BLaER1 treated with 17β-estradiol and CSF1 and Interleukin-3, amounts not matched to agents 10 nM and 100 nM (cell line): ENCODE data around the gene LAMA2.
A peak's percentile ranks its signal among the peaks of the same experiment; 100 is the strongest.

Experiments used
- H3K27ac ChIP-seq, 11 experiments: shearing (Covaris generic); formaldehyde crosslinking; 2 replicates each; pipeline ENCODE4 v1.8.1; 2022
- H3K27me3 ChIP-seq, 11 experiments: shearing (Covaris generic); formaldehyde crosslinking; 2 replicates each; pipeline ENCODE4 v1.8.1; 2022
- H3K36me3 ChIP-seq, 11 experiments: shearing (Covaris generic); formaldehyde crosslinking; 2 replicates each; pipeline ENCODE4 v1.8.1; 2022
- H3K4me1 ChIP-seq, 10 experiments: shearing (Covaris generic); formaldehyde crosslinking; 2 replicates each; pipeline ENCODE4 v1.8.1; 2022
- H3K4me2 ChIP-seq, 11 experiments: shearing (Covaris generic); formaldehyde crosslinking; 2 replicates each; pipeline ENCODE4 v1.8.1; 2022
- H3K4me3 ChIP-seq, 10 experiments: shearing (Covaris generic); formaldehyde crosslinking; 2 replicates each; pipeline ENCODE4 v1.8.1; 2022
- H3K9ac ChIP-seq, 11 experiments: shearing (Covaris generic); formaldehyde crosslinking; 2 replicates each; pipeline ENCODE4 v1.8.1; 2022
- H3K9me3 ChIP-seq, 11 experiments: shearing (Covaris generic); formaldehyde crosslinking; replicated peaks in 1 of 11; 2 replicates each; pipeline ENCODE4 v1.8.1; 2022
- H4K20me1 ChIP-seq, 11 experiments: shearing (Covaris generic); formaldehyde crosslinking; 2 replicates each; pipeline ENCODE4 v1.8.1; 2022
- Cebpa-rat ChIP-seq, 11 experiments: shearing (Covaris generic); IDR thresholded peaks; 2 replicates each; pipeline ENCODE4 v1.8.1; 2022

Gene LAMA2

DNA sequence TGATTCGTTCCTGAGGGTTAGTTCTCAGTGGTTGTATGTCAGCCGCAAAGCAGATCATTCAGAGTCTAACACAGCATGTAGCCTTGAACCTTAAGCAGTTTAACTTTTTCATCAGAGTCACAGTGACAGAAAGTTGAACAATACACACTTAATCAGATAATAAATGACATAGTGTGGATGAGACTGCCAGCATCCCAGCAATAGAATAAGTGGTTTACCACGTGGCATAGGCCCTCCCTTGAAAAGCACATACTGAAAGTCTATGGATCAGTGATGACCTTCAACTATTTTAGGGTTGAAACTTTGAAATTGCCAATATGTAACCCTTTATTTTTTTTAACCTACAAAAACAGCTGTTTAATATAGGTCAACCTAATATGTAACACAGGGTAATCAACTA lies 561.7 kb downstream of the LAMA2 start:
- H3K4me3 ChIP-seq: no peak overlapping the region
- no peaks in the 10 kb centered on the region for H3K36me3 ChIP-seq
- no peak for TF ChIP-seq Cebpa-rat (IDR thresholded peaks at IDR 0.05)
- H3K4me2 ChIP-seq: no peak overlapping the region
- H3K4me1 ChIP-seq: peaks cover 0 to 5% (median 0%) of the 10 kb centered on the region in 10 experiments; a peak in 2 of 20 replicates
- H3K27ac ChIP-seq: no peak overlapping the region
- H3K27me3 ChIP-seq: no peaks in the 10 kb centered on the region
- no peaks in the 10 kb centered on the region for H4K20me1 ChIP-seq
- no peaks in the 10 kb centered on the region for H3K9me3 ChIP-seq
- H3K9ac ChIP-seq: no peak overlapping the region

DNA sequence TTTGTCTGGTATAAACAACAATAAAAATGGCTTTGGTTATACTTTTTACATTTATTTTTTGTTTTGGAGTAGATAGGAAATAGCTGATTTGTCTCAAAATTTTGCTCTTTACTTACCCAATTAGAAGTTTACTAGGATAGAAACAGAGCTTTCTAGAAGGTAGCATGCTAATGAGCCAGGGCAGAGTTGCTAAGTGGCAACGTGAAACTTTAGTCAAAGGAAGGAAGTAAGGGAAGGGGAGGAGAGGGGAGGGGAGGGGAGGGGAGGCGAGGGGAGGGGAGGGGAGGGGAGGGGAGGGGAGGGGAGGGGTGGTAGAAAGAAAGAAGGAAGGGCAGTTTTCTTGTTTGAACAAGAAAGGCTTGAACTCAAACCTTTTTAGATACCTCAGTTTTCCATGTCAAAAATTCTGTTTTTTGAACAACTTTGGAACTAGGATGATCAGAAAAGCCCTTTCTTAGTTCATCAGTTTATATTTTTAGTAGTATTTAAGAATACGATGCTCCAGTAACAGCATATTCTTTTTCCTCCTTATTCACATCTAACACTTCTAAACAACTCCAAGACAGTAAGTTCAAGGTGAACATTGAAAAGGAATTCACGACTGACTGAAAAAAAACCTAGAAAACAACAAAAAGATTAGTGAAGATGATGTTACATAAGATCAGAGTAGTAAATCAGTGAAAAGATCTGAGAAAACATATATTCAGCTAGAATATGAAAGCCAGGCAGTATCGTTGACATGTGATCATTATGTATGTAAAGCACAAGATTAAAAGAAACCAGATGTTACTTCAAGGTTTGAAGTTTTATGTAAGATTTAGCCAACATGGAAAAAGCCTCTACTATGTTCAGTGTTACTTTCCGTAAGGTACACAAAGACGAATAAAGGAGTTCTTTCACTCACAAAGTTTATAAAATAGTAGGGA lies 563.6 kb downstream of the LAMA2 start:
- Histone ChIP-seq H3K36me3 (no peaks in the 10 kb centered on the region), H3K4me3 (no peak overlapping the region), H3K27me3 (no peaks in the 10 kb centered on the region), H3K4me1 (peaks cover 0 to 5% (median 0%) of the 10 kb centered on the region in 10 experiments; a peak in 2 of 20 replicates), H3K9me3 (no peaks in the 10 kb centered on the region), H3K4me2 (no peak overlapping the region), H3K27ac (no peak overlapping the region), H4K20me1 (no peaks in the 10 kb centered on the region), H3K9ac (no peak overlapping the region)
- no peak for TF ChIP-seq Cebpa-rat (IDR thresholded peaks at IDR 0.05)

DNA sequence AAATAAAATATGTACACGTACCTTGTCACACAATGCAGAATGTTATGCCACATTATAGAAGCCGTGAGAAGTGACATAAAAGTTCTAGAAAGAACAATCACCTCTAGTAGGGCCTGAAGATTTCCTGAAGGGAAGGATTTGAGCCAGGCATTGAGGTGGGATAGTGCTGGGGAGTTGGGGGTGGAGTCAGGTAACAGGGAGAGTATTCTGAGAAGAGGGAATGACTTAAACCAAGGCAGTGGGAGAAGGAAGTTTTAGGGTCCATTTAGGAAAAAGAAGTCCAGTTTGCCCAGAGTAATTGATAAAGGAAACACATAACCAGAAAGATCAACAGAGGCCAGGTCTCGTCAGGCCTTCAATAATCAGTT lies 564.2 kb downstream of the LAMA2 start:
- no peak for TF ChIP-seq Cebpa-rat (IDR thresholded peaks at IDR 0.05)
- Histone ChIP-seq H3K4me3 (no peak overlapping the region), H3K4me1 (peaks cover 0 to 5% (median 0%) of the 10 kb centered on the region in 10 experiments; a peak in 2 of 20 replicates)

DNA sequence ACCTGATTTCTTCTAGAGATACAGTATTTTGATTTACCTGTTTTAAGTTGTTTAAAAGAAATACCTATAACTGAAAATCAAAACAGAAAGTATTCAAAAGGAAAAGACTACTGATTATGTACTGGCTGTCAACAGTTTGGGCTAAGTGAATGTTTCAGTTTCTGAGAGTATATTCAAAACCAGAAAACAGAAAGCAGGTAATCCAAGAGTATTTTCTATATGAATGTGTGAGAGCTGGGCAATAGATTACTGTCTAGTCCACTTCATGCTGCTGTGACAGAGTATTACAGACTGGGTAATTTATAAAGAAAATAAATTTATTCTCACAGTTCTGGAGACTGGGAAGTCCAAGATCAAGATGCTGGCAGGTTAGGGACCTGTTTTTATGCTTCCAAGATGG lies 566.0 kb downstream of the LAMA2 start:
- Histone ChIP-seq H3K9me3 (no peaks in the 10 kb centered on the region), H3K27ac (no peak overlapping the region), H3K4me3 (no peak overlapping the region), H4K20me1 (no peaks in the 10 kb centered on the region), H3K9ac (no peak overlapping the region), H3K4me2 (no peak overlapping the region), H3K27me3 (no peaks in the 10 kb centered on the region), H3K36me3 (no peaks in the 10 kb centered on the region), H3K4me1 (peaks cover 0 to 5% (median 0%) of the 10 kb centered on the region in 10 experiments; a peak in 2 of 20 replicates)
- TF ChIP-seq Cebpa-rat (IDR thresholded peaks at IDR 0.05): no peak

More for the DNA sequence above, 564.2 kb downstream of the LAMA2 start:
- H3K27ac ChIP-seq: no peak overlapping the region
- no peaks in the 10 kb centered on the region for H3K27me3 ChIP-seq
- no peaks in the 10 kb centered on the region for H4K20me1 ChIP-seq
- no peak overlapping the region for H3K4me2 ChIP-seq
- no peaks in the 10 kb centered on the region for H3K9me3 ChIP-seq
- no peak overlapping the region for H3K9ac ChIP-seq
- H3K36me3 ChIP-seq: no peaks in the 10 kb centered on the region

DNA sequence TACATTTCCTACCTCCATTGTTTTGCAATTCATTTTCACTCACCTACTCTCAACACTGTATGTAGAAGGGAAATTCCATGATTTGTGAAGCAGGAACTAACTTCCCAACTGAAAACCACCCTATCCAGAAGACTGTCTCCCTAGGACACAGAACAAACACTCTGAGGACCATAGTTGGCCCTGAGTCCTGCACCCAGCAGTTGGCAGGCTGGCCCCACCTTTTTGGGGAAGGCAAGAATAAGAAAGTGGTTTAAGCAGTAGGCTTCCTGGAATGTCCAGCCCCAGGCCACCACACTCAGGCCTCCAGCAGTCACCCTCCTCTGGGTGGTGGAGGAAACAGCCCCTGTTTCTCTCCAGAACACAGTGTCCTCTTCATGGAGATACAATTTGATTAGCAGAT lies 568.2 kb downstream of the LAMA2 start:
- Histone ChIP-seq H3K4me2 (no peak overlapping the region), H4K20me1 (no peaks in the 10 kb centered on the region)

DNA sequence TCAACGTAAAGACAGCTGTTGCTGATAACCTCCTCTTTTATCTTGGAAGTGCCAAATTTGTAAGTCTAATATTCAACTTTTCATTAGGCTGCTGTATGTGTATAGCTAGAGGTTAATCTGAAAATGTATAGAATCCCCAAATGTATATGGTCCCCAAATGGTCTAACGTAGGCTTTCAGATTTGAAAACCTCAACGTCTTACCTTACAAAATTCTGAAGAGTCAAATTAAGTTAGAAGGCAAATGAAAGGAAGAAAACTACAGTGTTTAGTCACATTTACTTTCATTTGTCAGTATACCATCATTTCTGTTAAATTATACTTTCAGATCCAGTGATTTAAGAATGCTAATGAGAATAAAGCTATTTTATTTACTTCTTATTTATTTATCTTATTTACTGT lies 570.1 kb downstream of the LAMA2 start:
- Histone ChIP-seq H3K4me1 (peaks cover 0 to 17% (median 0%) of the 10 kb centered on the region in 10 experiments; a peak in 5 of 20 replicates), H3K4me2 (no peak overlapping the region), H3K36me3 (no peaks in the 10 kb centered on the region), H3K4me3 (no peak overlapping the region), H3K27ac (no peak overlapping the region), H3K9me3 (no peaks in the 10 kb centered on the region), H3K27me3 (no peaks in the 10 kb centered on the region), H3K9ac (no peak overlapping the region), H4K20me1 (no peaks in the 10 kb centered on the region)
- no peak for TF ChIP-seq Cebpa-rat (IDR thresholded peaks at IDR 0.05)

More for the DNA sequence above, 568.2 kb downstream of the LAMA2 start:
- Histone ChIP-seq H3K36me3 (no peaks in the 10 kb centered on the region), H3K27me3 (no peaks in the 10 kb centered on the region), H3K4me3 (no peak overlapping the region), H3K9ac (no peak overlapping the region), H3K4me1 (peaks cover 0 to 22% (median 0%) of the 10 kb centered on the region in 10 experiments; a peak in 6 of 20 replicates), H3K9me3 (no peaks in the 10 kb centered on the region), H3K27ac (no peak overlapping the region)
- TF ChIP-seq Cebpa-rat (IDR thresholded peaks at IDR 0.05): no peak

DNA sequence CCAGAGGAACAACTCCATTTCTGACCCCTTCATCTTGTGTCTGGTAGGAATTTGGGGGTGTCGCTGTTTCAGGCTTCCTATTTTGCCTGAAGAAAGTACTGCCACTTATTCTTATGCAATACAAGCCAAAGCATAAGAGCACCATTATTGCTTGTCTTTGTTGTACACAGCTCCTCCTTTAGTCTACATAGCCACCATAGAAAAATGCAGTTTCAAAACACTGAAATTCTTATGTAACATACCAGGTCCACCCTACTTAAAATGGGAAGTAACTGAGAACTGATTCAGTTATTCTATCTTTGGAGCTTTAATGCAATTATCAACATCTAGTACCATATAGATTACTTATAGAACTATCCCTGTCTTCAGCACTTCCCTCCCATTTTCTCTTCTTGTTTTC lies 571.5 kb downstream of the LAMA2 start:
- no peaks in the 10 kb centered on the region for H3K36me3 ChIP-seq
- H3K9me3 ChIP-seq: no peaks in the 10 kb centered on the region
- TF ChIP-seq Cebpa-rat (IDR thresholded peaks at IDR 0.05): no peak

DNA sequence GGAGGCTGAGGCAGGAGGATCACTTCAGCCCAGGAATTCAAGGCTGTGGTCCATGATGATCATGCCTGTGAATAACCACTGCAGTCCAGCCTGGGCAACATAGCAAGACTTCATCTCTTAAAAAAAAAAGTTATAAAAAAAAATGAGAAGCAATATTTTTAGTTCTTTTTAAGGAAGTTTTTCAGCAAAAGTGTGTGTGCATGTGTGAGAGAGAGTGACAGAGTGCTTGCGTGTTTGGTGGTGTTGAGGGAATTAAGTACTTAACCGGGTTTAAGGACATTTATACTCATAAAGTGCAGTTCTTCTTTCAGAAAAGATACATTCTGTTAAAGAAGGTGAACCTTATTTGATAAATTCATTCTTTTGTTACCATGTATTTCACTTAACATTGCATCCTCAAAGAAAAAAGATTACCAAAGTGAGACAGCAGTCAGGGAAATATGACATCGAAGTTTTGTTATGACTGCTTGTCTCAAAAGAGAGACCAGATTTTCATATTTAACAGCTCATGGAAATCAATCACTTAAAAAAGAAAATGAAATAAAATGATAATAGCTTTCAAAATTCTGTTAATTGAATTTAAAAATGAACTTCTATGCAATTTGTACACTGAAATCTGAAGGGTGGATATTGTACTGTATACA lies 572.3 kb downstream of the LAMA2 start:
- H3K4me1 ChIP-seq: peaks cover 0 to 17% (median 0%) of the 10 kb centered on the region in 10 experiments; a peak in 5 of 20 replicates
- TF ChIP-seq Cebpa-rat (IDR thresholded peaks at IDR 0.05): no peak

More for the DNA sequence above, 571.5 kb downstream of the LAMA2 start:
- H3K27ac ChIP-seq: no peak overlapping the region
- no peak overlapping the region for H3K9ac ChIP-seq
- peak overlapping the region in 3 of 11 experiments; percentile 12 to 54 (median 46); a peak in 4 of 22 replicates for H3K4me2 ChIP-seq
- no peak overlapping the region for H3K4me3 ChIP-seq
- peaks cover 0 to 17% (median 0%) of the 10 kb centered on the region in 10 experiments; a peak in 5 of 20 replicates for H3K4me1 ChIP-seq
- H3K27me3 ChIP-seq: no peaks in the 10 kb centered on the region
- H4K20me1 ChIP-seq: no peaks in the 10 kb centered on the region

DNA sequence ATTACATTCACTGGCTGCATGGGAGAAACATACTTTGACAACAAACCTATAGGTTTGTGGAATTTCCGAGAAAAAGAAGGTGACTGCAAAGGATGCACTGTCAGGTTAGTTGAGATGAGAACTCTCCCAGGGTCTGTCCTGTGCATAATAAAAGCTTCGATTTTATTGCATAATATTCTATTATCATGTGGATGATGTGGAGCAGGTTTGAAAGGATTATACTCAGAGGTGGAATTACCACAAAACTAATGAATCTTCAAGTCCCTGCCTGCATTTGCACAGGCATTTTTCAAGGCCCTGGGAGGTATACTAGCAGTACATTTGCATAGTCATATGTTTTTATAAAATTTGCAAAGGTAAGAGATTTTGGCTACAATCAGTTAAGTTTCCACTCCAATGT lies 577.3 kb downstream of the LAMA2 start:
- H3K27me3 ChIP-seq: no peaks in the 10 kb centered on the region
- H3K4me3 ChIP-seq: no peak overlapping the region
- no peaks in the 10 kb centered on the region for H3K9me3 ChIP-seq
- no peak overlapping the region for H3K27ac ChIP-seq
- H3K36me3 ChIP-seq: peaks cover 0 to 11% (median 0%) of the 10 kb centered on the region in 11 experiments; a peak in 2 of 22 replicates
- TF ChIP-seq Cebpa-rat (IDR thresholded peaks at IDR 0.05): no peak
- H4K20me1 ChIP-seq: no peaks in the 10 kb centered on the region
- H3K9ac ChIP-seq: no peak overlapping the region
- H3K4me2 ChIP-seq: no peak overlapping the region
- H3K4me1 ChIP-seq: peaks cover 0 to 5% (median 0%) of the 10 kb centered on the region in 10 experiments; a peak in 4 of 20 replicates

More for the DNA sequence above, 572.3 kb downstream of the LAMA2 start:
- H4K20me1 ChIP-seq: no peaks in the 10 kb centered on the region
- H3K4me3 ChIP-seq: no peak overlapping the region
- H3K4me2 ChIP-seq: peak overlapping the region in 3 of 11 experiments; percentile 12 to 54 (median 46); a peak in 4 of 22 replicates
- H3K27ac ChIP-seq: no peak overlapping the region
- no peaks in the 10 kb centered on the region for H3K9me3 ChIP-seq
- H3K36me3 ChIP-seq: no peaks in the 10 kb centered on the region
- no peaks in the 10 kb centered on the region for H3K27me3 ChIP-seq
- H3K9ac ChIP-seq: no peak overlapping the region
